Heart left ventricle (tissue), 16 donors: ENCODE data around the gene B3GAT3. TPM values are rescaled to one million over a fixed set of nuclear protein-coding genes. Genes with fewer than 3 reads are reported as not detected.

ENCODE experiments used
- ATAC-seq, 4 donors: fragments of 200-7000 bp; cut with Tn5 transposase; one replicate each; pipeline ENCODE4 v1.9.1; 2020 to 2022; ENCODE audit warnings: moderate library complexity in 4 of 4, mild to moderate bottlenecking in 3 of 4, moderate number of reproducible peaks in 1 of 4
- DNase-seq, 5 donors: peaks; one replicate each; pipeline ENCODE4 v3.0.0-alpha.2; 2020
- H3K27ac ChIP-seq, 12 donors: fragments of 200-600 bp; sonication (generic) in 4 of 12; one replicate each; pipeline versions ENCODE4 v1.5.0 to v1.8.0; 2016 to 2022; ENCODE audit warnings: mild to moderate bottlenecking in 2 of 12
- H3K27me3 ChIP-seq, 9 donors: fragments of 200-600 bp; sonication (generic) in 2 of 9; one replicate each; pipeline versions ENCODE4 v1.5.1 to v1.8.0; 2016 to 2022; ENCODE audit warnings: mild to moderate bottlenecking in 3 of 9
- H3K36me3 ChIP-seq, 9 donors: fragments of 200-600 bp; sonication (generic) in 2 of 9; one replicate each; pipeline versions ENCODE4 v1.5.0 to v1.8.0; 2018 to 2022; ENCODE audit warnings: mild to moderate bottlenecking in 2 of 9
- H3K4me1 ChIP-seq, 12 donors: fragments of 200-600 bp; sonication (generic) in 4 of 12; one replicate each; pipeline versions ENCODE4 v1.5.0 to v1.8.0; 2016 to 2022; ENCODE audit warnings: mild to moderate bottlenecking in 3 of 12
- H3K4me3 ChIP-seq, 12 donors: fragments of 200-600 bp; sonication (generic) in 4 of 12; one replicate each; pipeline versions ENCODE4 v1.5.0 to v1.8.0; 2017 to 2022; ENCODE audit warnings: mild to moderate bottlenecking in 9 of 12, moderate library complexity in 4 of 12
- H3K9me3 ChIP-seq, 12 donors: fragments of 200-600 bp; sonication (generic) in 4 of 12; one replicate each; pipeline versions ENCODE4 v1.5.0 to v1.8.0; 2016 to 2022; ENCODE audit warnings: mild to moderate bottlenecking in 1 of 12
- POLR2A ChIP-seq, 2 donors: fragments of 450-650 bp; IDR thresholded peaks; one replicate each; pipeline ENCODE4 v1.6.1; 2017; ENCODE audit warnings: antibody characterized with exemption in 2 of 2, mild to moderate bottlenecking in 2 of 2, moderate library complexity in 2 of 2
- WGBS, 4 donors: extraction: QIAGEN DNeasy Blood & Tissue Kit in 2 of 4; methylation state at CpG; one replicate each; pipeline versions ENCODE4 v1.1.5 to v1.1.7; 2013 to 2018; 5-methylcytosine and 5-hydroxymethylcytosine counted together
- intact Hi-C, 10 donors: fragments of 100-400 bp; cut with DNase I; formaldehyde crosslinking; loops; one replicate each; pipeline versions ENCODE4 v1.11.1 to v1.14.2; 2022
- polyA plus RNA-seq, 2 donors: library from polyadenylated mRNA; stranded (reverse); fragments of 200-250 nt; gene quantifications; one replicate each; pipeline ENCODE4 v1.2.3, GENCODE V29; 2013
- total RNA-seq, 9 donors: library from RNA; depleted of rRNA in 2 of 9; stranded (reverse); fragments of >200 nt in 2 of 9; fragmentation: NEBNext Ultra II Directional in 3 of 9; extraction: Animal tissue kit (Norgen Biotek cat#: 25700) in 3 of 9; gene quantifications; one replicate each; pipeline versions ENCODE4 v1.1.0 to v1.2.4, GENCODE V29; 2016 to 2023
- TF ChIP-seq, protein P1 (sequence below), 12 donors: fragments of 200-600 bp; sonication (generic) in 4 of 12; IDR thresholded peaks; one replicate each; pipeline versions ENCODE4 v1.5.0 to v1.8.0; 2018 to 2022; ENCODE audit warnings: antibody characterized with exemption in 12 of 12, mild to moderate bottlenecking in 5 of 12
- donor health status: ischemic (EF 13 %, LVEDD 7.1; RV severe dilation, severe dysfunction).
- donor health status: healthy with polysubstance abuse.
- donor health status: DM: no; HTN: yes; CAD: no.
- donor health status: DM: no; HTN: no; CAD: no.
- donor health status: ischemic (EF 25% LVEDD 6.9; RV normal size, moderate dysfunction).
- donor health status: ischemic (EF 25% LVEDD 5.7; RV mildly dilated, moderate dysfunction).
- donor health status: healthy.
- donor health status: DM: yes; HTN: yes; CAD: no.
- donor health status: ischemic (EF 35%, LVEDD 5.7; RV mildly dilated, moderate dysfunction).
- donor health status: nonischemic (EF 11% LVEDD 7.7; RV severe dilation, severe dysfunction).
- donor health status: DM: yes; HTN: yes; CAD: no.
- donor health status: PGD.
- donor health status: ischemic (EF 29% LVEDD 5.4; RV normal size, mild dysfunction).
- donor health status: nonischemic (EF 23%, LVEDD 6.1; RV moderate dilation, normal function).

B3GAT3 gene
- total and polyA plus RNA-seq, 11 donors: 9.2 to 38.1 (median 13.1) TPM

DNA sequence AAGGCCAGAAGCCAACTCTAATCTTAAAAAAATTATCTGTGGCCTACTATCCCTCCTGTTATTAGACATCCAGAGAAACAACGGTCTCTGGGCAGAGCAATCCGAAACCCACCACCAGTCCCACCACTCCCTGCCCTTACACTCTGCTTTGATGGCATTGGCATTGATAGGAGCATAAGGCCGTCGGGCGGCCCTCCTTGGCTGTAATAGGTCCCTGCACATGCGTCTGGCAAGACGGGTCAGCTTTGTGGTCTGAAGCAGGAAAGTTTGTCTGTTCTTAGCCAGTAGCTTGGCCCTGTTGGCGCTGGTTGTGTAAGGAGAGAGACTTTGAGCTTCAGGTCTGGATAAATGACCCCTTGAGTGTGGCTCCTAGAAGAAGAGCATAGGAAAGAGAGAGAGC, 26.7 kb downstream of the B3GAT3 start:
- no peak overlapping the region for H3K27ac ChIP-seq
- peaks cover 7 to 50% (median 36%) of the 10 kb centered on the region in 12 donors for H3K4me1 ChIP-seq
- no peaks in the 10 kb centered on the region for H3K27me3 ChIP-seq
- H3K9me3 ChIP-seq: no peaks in the 10 kb centered on the region
- ATAC-seq (no peak), DNase-seq (peak in 1 of 5 donors; percentile 23)
- H3K36me3 ChIP-seq: peaks cover 0 to 64% (median 51%) of the 10 kb centered on the region in 9 donors
- intact Hi-C loops: loop anchor here in 1 of 10 donors (10.0 kb wide), 1 partner anchor 100 kb away; no protein-coding TSS in a partner anchor
- no peak overlapping the region for H3K4me3 ChIP-seq
- 80 to 90% (median 87%) methylated on average over 8 of the region's 8 CpGs for WGBS, 4 donors
- TF ChIP-seq, protein P1, sequence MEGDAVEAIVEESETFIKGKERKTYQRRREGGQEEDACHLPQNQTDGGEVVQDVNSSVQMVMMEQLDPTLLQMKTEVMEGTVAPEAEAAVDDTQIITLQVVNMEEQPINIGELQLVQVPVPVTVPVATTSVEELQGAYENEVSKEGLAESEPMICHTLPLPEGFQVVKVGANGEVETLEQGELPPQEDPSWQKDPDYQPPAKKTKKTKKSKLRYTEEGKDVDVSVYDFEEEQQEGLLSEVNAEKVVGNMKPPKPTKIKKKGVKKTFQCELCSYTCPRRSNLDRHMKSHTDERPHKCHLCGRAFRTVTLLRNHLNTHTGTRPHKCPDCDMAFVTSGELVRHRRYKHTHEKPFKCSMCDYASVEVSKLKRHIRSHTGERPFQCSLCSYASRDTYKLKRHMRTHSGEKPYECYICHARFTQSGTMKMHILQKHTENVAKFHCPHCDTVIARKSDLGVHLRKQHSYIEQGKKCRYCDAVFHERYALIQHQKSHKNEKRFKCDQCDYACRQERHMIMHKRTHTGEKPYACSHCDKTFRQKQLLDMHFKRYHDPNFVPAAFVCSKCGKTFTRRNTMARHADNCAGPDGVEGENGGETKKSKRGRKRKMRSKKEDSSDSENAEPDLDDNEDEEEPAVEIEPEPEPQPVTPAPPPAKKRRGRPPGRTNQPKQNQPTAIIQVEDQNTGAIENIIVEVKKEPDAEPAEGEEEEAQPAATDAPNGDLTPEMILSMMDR (IDR thresholded peaks at IDR 0.05): no peak
- TF ChIP-seq POLR2A (IDR thresholded peaks at IDR 0.05): no peak

DNA sequence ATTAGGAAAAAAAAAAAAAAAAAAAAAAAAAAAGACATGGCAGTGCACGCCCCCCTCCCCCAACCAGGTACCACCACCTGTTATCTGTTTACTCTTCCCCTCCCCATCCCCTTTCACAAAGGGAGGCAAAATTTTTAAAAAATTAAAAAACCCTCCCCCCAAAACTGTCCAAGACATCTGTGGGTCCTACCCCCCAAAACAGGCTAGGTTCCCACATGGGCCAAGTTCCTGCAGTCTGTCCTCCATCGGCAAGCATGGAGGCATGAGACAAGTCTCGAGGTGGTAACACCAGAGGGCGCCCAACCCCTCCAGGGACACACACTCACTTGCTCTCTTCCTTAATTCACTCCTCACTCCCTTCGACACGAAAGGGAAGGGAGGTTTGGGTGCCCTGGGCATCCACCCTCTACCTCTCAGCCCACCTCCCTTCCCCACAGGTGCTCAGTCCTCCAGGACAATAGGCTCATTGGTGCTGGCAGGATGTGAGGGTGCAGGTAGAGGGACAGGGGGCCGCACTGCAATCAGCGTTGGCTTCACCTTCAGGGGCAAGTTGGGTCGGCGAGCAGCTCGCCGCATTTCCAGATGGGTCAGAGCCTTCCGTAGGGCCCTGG, 28.2 kb downstream of the B3GAT3 start:
- peaks cover 5 to 42% (median 25%) of the 10 kb centered on the region in 12 donors for H3K4me1 ChIP-seq
- intact Hi-C loops: loop anchor here in 2 of 10 donors (2.0 to 10.0 kb wide), 3 partner anchors 101 to 269 kb away; no protein-coding TSS in a partner anchor
- 53 to 59% (median 55%) methylated on average over 13 of the region's 13 CpGs for WGBS, 4 donors

DNA sequence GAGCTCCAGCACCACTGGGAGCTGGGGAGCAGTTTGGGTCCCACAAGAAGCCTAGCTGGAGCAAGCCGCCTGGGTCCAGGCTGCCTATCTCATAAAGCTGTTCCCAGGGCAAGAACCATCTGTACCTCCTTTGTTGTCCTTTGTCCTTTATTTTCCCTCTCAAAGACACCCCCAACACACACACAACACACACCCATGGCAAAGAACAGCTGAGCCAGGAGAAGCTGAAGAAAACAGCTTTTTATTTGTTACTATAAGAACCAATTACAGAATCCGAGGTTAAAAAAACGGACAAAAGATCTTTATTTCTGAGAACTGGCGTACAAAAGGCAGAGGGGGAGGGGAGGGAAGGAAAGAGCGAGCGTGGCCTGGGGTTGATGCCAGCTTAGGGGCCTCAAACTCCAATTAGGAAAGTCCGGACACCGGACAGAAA, 28.8 kb downstream of the B3GAT3 start:
- intact Hi-C loops: loop anchor here in 2 of 10 donors (2.0 to 10.0 kb wide), 3 partner anchors 102 to 269 kb away; no protein-coding TSS in a partner anchor
- H3K4me1 ChIP-seq: peaks cover 5 to 40% (median 23%) of the 10 kb centered on the region in 12 donors
- H3K9me3 ChIP-seq: no peaks in the 10 kb centered on the region
- WGBS, 4 donors: 74 to 85% (median 78%) methylated on average over 8 of the region's 8 CpGs
- peak in 1 of 5 donors; percentile 13 for DNase-seq
- H3K36me3 ChIP-seq: peaks cover 0 to 61% (median 56%) of the 10 kb centered on the region in 9 donors
- no peak for ATAC-seq
- peak overlapping the region; percentile 68 to 98 (median 94) for H3K27ac ChIP-seq
- TF ChIP-seq POLR2A (IDR thresholded peaks at IDR 0.05): no peak
- TF ChIP-seq, protein P1 (IDR thresholded peaks at IDR 0.05): no peak
- no peaks in the 10 kb centered on the region for H3K27me3 ChIP-seq
- H3K4me3 ChIP-seq: no peak overlapping the region

More for the DNA sequence above, 28.2 kb downstream of the B3GAT3 start:
- Histone ChIP-seq H3K9me3 (no peaks in the 10 kb centered on the region), H3K27ac (peak overlapping the region in 3 of 12 donors; percentile 96 to 98 (median 98)), H3K36me3 (peaks cover 0 to 61% (median 56%) of the 10 kb centered on the region in 9 donors), H3K27me3 (no peaks in the 10 kb centered on the region), H3K4me3 (no peak overlapping the region)
- ATAC-seq: peak in 1 of 4 donors; percentile 12
- no peak for TF ChIP-seq POLR2A (IDR thresholded peaks at IDR 0.05)
- TF ChIP-seq, protein P1 (IDR thresholded peaks at IDR 0.05): peak; percentile 23 to 65 (median 52)
- peak; percentile 66 to 87 (median 77) for DNase-seq

DNA sequence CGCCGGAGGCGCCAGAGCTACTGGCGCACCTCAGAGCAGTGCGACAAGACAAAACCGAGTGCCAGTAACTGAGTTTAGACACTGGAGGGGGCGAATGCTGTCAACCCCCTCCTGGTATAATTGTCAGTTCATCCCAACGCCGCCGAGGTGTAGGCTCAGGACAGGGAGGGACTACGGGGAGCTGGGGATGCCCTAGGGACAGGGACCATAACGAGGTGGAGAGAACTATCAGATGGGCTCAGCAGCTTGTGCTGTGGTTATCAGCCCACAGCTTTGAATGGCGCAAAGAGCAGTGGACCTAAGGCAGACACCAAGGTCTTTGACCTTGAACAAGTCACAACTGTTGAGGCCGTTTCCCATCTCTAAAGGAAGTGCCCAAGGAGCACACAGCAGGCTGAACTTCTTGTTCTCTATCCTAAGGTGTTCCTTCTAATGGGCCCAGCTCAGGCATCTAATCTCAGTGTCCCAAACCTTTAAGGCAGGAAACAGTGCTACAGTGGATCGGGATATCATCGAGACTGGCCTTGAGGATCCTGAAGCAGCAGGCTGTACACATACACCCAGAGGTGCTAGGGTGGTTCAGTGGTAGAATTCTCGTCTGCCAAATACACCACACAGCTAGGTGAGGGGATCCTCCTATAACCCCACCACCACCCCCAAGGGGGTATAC, 29.5 kb downstream of the B3GAT3 start:
- Histone ChIP-seq H3K27ac (peak overlapping the region; percentile 68 to 98 (median 94)), H3K36me3 (peaks cover 0 to 61% (median 56%) of the 10 kb centered on the region in 9 donors), H3K4me3 (peak overlapping the region; percentile 25 to 97 (median 77)), H3K9me3 (no peaks in the 10 kb centered on the region), H3K4me1 (peaks cover 5 to 40% (median 23%) of the 10 kb centered on the region in 12 donors), H3K27me3 (no peaks in the 10 kb centered on the region)
- DNase-seq (no peak), ATAC-seq (peak in 2 of 4 donors; percentile 7 to 21)
- intact Hi-C loops: loop anchor here in 2 of 10 donors (2.0 to 10.0 kb wide), 3 partner anchors 103 to 270 kb away; no protein-coding TSS in a partner anchor
- TF ChIP-seq, protein P1 (IDR thresholded peaks at IDR 0.05): peak in 1 of 12 donors; percentile 7
- TF ChIP-seq POLR2A (IDR thresholded peaks at IDR 0.05): no peak
- WGBS, 4 donors: 9 to 16% (median 11%) methylated on average over 13 to 17 of the region's 17 CpGs
